Measurements from ENCODE around the gene LURAP1L. TPM values are rescaled to one million over a fixed set of nuclear protein-coding genes. Genes with fewer than 3 reads are reported as not detected.
"Not testable (repeated sequence)": the region's sequence is repeated elsewhere in the genome, so short reads cannot be mapped to it uniquely, and the experiment has no call there.

Gene LURAP1L
- total RNA-seq, 1 experiment from 2014 or later, result 59.2 TPM

- intact Hi-C loops (cut with micrococcal nuclease), result loop anchor here (1.0 kb wide), 1 partner anchor 47 kb away; no protein-coding TSS in a partner anchor
- CTCF ChIA-PET, result interaction anchor here (0.7 to 1.2 kb wide), 2 partner anchors 14 to 85 kb away, joined by 3 to 4 read pairs; no protein-coding TSS in a partner anchor
- H3K9me3 Mint-ChIP-seq (ENCODE audit: unreplicated experiment), result no peaks in the 10 kb centered on the region
Measured at GRCh38 chr9:12860998-12861397, 86.2 kb downstream of the LURAP1L start.

DNA sequence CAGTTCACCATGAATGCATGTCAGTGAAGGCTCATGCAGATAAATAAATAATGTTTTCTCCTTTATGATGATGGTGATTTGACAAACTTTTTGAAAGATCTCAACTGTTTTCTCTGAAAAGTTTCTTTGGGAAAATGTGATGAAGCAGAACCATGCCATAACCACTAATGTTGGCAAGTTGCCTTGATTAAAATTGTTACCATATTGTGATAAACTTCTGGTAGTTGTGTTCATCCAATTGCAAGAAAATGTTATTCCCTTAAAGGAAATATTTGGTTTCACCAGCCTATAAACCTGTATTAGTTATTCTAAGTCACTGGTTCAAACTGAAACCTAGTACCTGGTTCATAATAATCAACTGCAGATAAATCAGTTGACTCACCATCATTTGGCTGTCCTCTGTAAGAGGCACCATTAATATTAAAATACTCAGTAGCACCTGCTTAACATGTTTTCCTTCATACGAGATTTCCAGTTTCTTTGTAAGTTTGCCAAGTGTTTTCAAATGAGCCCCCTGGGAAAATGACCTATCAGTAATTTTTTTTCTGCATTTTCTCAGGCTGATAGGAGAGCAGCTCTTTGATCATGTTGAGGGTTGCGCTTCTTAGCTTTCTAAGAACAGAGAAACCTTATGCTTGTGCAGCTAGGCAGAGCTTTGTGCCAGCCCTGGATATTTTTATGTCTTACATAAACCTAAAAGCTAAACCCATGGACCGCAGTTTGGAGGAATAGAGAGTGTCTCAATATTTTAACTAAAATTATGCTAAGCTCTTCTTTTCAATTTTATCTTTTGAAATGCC, 88.0 kb downstream of the LURAP1L start:
- Mint-ChIP-seq H3K27me3 (ENCODE audit: insufficient read depth, unreplicated experiment) (no peaks in the 10 kb centered on the region), H3K27ac (ENCODE audit: low read depth, unreplicated experiment) (no peak overlapping the region), H3K4me3 (ENCODE audit: unreplicated experiment) (no peak overlapping the region), H3K9me3 (ENCODE audit: unreplicated experiment) (peaks cover 6% of the 10 kb centered on the region), H3K4me1 (ENCODE audit: insufficient read depth, unreplicated experiment) (peaks cover 13% of the 10 kb centered on the region), H3K36me3 (ENCODE audit: insufficient read depth, unreplicated experiment) (peaks cover 7% of the 10 kb centered on the region)
- intact Hi-C loops (cut with micrococcal nuclease), result no loop called here
- POLR2A ChIA-PET, result interaction anchor here (0.9 to 1.1 kb wide), 2 partner anchors 10 to 83 kb away, joined by 3 to 5 read pairs; no protein-coding TSS in a partner anchor
- CTCF ChIA-PET, result interaction anchor here (0.6 kb wide), 1 partner anchor 47 kb away, joined by 3 read pairs; no protein-coding TSS in a partner anchor
- TF ChIP-seq, protein P1, sequence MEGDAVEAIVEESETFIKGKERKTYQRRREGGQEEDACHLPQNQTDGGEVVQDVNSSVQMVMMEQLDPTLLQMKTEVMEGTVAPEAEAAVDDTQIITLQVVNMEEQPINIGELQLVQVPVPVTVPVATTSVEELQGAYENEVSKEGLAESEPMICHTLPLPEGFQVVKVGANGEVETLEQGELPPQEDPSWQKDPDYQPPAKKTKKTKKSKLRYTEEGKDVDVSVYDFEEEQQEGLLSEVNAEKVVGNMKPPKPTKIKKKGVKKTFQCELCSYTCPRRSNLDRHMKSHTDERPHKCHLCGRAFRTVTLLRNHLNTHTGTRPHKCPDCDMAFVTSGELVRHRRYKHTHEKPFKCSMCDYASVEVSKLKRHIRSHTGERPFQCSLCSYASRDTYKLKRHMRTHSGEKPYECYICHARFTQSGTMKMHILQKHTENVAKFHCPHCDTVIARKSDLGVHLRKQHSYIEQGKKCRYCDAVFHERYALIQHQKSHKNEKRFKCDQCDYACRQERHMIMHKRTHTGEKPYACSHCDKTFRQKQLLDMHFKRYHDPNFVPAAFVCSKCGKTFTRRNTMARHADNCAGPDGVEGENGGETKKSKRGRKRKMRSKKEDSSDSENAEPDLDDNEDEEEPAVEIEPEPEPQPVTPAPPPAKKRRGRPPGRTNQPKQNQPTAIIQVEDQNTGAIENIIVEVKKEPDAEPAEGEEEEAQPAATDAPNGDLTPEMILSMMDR (IDR thresholded peaks at IDR 0.05; ENCODE audit: unreplicated experiment), result no peak
- BruUV-seq (replicated peaks), result no TSS peak
- no peak for DNase-seq (ENCODE audit: unreplicated experiment)

More at GRCh38 chr9:12860998-12861397, 86.2 kb downstream of the LURAP1L start:
- Mint-ChIP-seq H3K4me1 (ENCODE audit: insufficient read depth, unreplicated experiment) (peaks cover 18% of the 10 kb centered on the region), H3K36me3 (ENCODE audit: insufficient read depth, unreplicated experiment) (peaks cover 7% of the 10 kb centered on the region), H3K4me3 (ENCODE audit: unreplicated experiment) (no peak overlapping the region), H3K27ac (ENCODE audit: low read depth, unreplicated experiment) (peak overlapping the region; percentile 86), H3K27me3 (ENCODE audit: insufficient read depth, unreplicated experiment) (no peaks in the 10 kb centered on the region)
- TF ChIP-seq, protein P1 (IDR thresholded peaks at IDR 0.05; ENCODE audit: unreplicated experiment), result no peak
- no TSS peak for BruUV-seq (replicated peaks)
- POLR2A ChIA-PET, result interaction anchor here (0.5 to 1.8 kb wide), 2 partner anchors 46 to 206 kb away, joined by 3 to 9 read pairs; no protein-coding TSS in a partner anchor
- no peak for DNase-seq (ENCODE audit: unreplicated experiment)

GRCh38 chr9:12863618-12864017, 88.8 kb downstream of the LURAP1L start:
- no peak overlapping the region for H3K27ac Mint-ChIP-seq (ENCODE audit: low read depth, unreplicated experiment)
- H3K27me3 Mint-ChIP-seq (ENCODE audit: insufficient read depth, unreplicated experiment), result no peaks in the 10 kb centered on the region
- intact Hi-C loops (cut with micrococcal nuclease), result no loop called here
- TF ChIP-seq, protein P1 (IDR thresholded peaks at IDR 0.05; ENCODE audit: unreplicated experiment), result no peak
- DNase-seq (ENCODE audit: unreplicated experiment), result no peak
- POLR2A ChIA-PET, result interaction anchor here (1.1 kb wide), 1 partner anchor 11 kb away, joined by 5 read pairs; no protein-coding TSS in a partner anchor
- H3K9me3 Mint-ChIP-seq (ENCODE audit: unreplicated experiment), result peaks cover 14% of the 10 kb centered on the region
- H3K4me1 Mint-ChIP-seq (ENCODE audit: insufficient read depth, unreplicated experiment), result peaks cover 13% of the 10 kb centered on the region
- H3K36me3 Mint-ChIP-seq (ENCODE audit: insufficient read depth, unreplicated experiment), result peaks cover 7% of the 10 kb centered on the region
- no TSS peak for BruUV-seq (replicated peaks)
- CTCF ChIA-PET, result no interaction called here
- H3K4me3 Mint-ChIP-seq (ENCODE audit: unreplicated experiment), result no peak overlapping the region

GRCh38 chr9:12865380-12865779, 90.6 kb downstream of the LURAP1L start:
- POLR2A ChIA-PET; intact Hi-C loops (cut with micrococcal nuclease); H3K4me3 Mint-ChIP-seq (ENCODE audit: unreplicated experiment); CTCF ChIA-PET; H3K27me3 Mint-ChIP-seq (ENCODE audit: insufficient read depth, unreplicated experiment); BruUV-seq (replicated peaks); H3K36me3 Mint-ChIP-seq (ENCODE audit: insufficient read depth, unreplicated experiment); H3K4me1 Mint-ChIP-seq (ENCODE audit: insufficient read depth, unreplicated experiment); H3K27ac Mint-ChIP-seq (ENCODE audit: low read depth, unreplicated experiment); DNase-seq (ENCODE audit: unreplicated experiment): not testable (repeated sequence)
- peaks cover 20% of the 10 kb centered on the region for H3K9me3 Mint-ChIP-seq (ENCODE audit: unreplicated experiment)

Other genes with a start within 250 kb of the LURAP1L start
- gene TYRP1, start 81.6 kb upstream of the LURAP1L start, total RNA-seq (2022), result not detected in 2 replicates